GM06990 (cell line): ENCODE measurements around the gene SIL1.
"Not testable (repeated sequence)": the region's sequence is repeated elsewhere in the genome, so short reads cannot be mapped to it uniquely, and the experiment has no call there.

Experiments
- DNase-seq: peaks from one replicate; pipeline ENCODE4 v3.0.0-alpha.2; 2011; ENCODE audit not compliant: insufficient read length; ENCODE audit errors: extremely low read depth
- H3K27me3 ChIP-seq: replicated peaks from 2 replicates; pipeline ENCODE4 v1.6.0; 2011; ENCODE audit warnings: low read length; ENCODE audit not compliant: control insufficient read depth, insufficient read depth
- H3K36me3 ChIP-seq: 2 replicates; pipeline ENCODE4 v1.5.1; 2011; ENCODE audit warnings: low read length; ENCODE audit not compliant: control insufficient read depth, insufficient read depth
- H3K4me3 ChIP-seq: replicated peaks from 2 replicates; pipeline ENCODE4 v1.5.1; 2011; ENCODE audit warnings: low read depth, mild to moderate bottlenecking, control low read depth, low read length
- CTCF ChIP-seq: IDR thresholded peaks from 2 replicates; pipeline ENCODE4 v1.5.1; 2011; ENCODE audit warnings: low read length, control low read depth, mild to moderate bottlenecking, inconsistent platforms; ENCODE audit not compliant: insufficient read depth, poor library complexity, severe bottlenecking

SIL1 gene

GRCh38 chr5:139196296-139196956 lies 1.7 kb downstream of the SIL1 start:
- Histone ChIP-seq H3K27me3 (no peaks in the 10 kb centered on the region), H3K4me3 (peak overlapping the region; percentile 91), H3K36me3 (peaks cover 2% of the 10 kb centered on the region; the same call in 1 of the 2 replicates)
- no peak for DNase-seq
- TF ChIP-seq CTCF: no peak

- Histone ChIP-seq H3K27me3 (no peaks in the 10 kb centered on the region), H3K36me3 (peaks cover 2% of the 10 kb centered on the region), H3K4me3 (no peak overlapping the region)
- no peak for TF ChIP-seq CTCF
- no peak for DNase-seq
Measured at GRCh38 chr5:139194486-139194885, 3.7 kb downstream of the SIL1 start.

- DNase-seq: no peak
- Histone ChIP-seq H3K36me3 (peaks cover 2% of the 10 kb centered on the region), H3K27me3 (no peaks in the 10 kb centered on the region), H3K4me3 (no peak overlapping the region)
- TF ChIP-seq CTCF: peak; percentile 41
Measured at GRCh38 chr5:139193928-139194327, 4.2 kb downstream of the SIL1 start.

GRCh38 chr5:139192906-139193305 lies 5.3 kb downstream of the SIL1 start:
- not testable (repeated sequence) for H3K27me3 ChIP-seq, H3K4me3 ChIP-seq, DNase-seq, H3K36me3 ChIP-seq

- not testable (repeated sequence) for H3K4me3 ChIP-seq, H3K27me3 ChIP-seq, H3K36me3 ChIP-seq, DNase-seq
Measured at GRCh38 chr5:139191954-139192353, 6.2 kb downstream of the SIL1 start.

GRCh38 chr5:139190125-139190524 lies 8.0 kb downstream of the SIL1 start:
- TF ChIP-seq CTCF: no peak
- no peak for DNase-seq
- no peak overlapping the region for H3K4me3 ChIP-seq
- peaks cover 5% of the 10 kb centered on the region for H3K36me3 ChIP-seq
- H3K27me3 ChIP-seq: no peaks in the 10 kb centered on the region
